GM12891 (cell line): ENCODE measurements around the gene KCNAB1.

Source experiments
- DNase-seq: peaks from one replicate; pipeline ENCODE4 v3.0.0; 2011; ENCODE audit warnings: low spot score; ENCODE audit not compliant: insufficient read length
- FAIRE-seq: peaks from 2 replicates; lab custom pipeline; 2011; peaks lifted over from hg19 to GRCh38; lab: Jason Lieb, UNC
- PAX5 ChIP-seq: IDR thresholded peaks from 2 replicates; pipeline ENCODE4 v1.6.1; 2011; ENCODE audit warnings: low read length, moderate library complexity, mild to moderate bottlenecking; ENCODE audit not compliant: insufficient read depth, severe bottlenecking
- POLR2A ChIP-seq: IDR thresholded peaks from 2 replicates; pipeline ENCODE4 v1.6.1; 2011; ENCODE audit warnings: low read depth, low read length, control low read depth
- POLR2AphosphoS5 ChIP-seq: IDR thresholded peaks from 2 replicates; pipeline ENCODE4 v1.6.1; 2011; ENCODE audit warnings: low read depth, low read length, control low read depth
- POU2F2 ChIP-seq: IDR thresholded peaks from 2 replicates; pipeline ENCODE4 v1.6.1; 2011; ENCODE audit warnings: low read depth, mild to moderate bottlenecking, control low read depth, low read length, moderate library complexity
- SPI1 ChIP-seq: IDR thresholded peaks from 2 replicates; pipeline ENCODE4 v1.6.1; 2011; ENCODE audit warnings: low read depth, low read length, control low read depth
- TAF1 ChIP-seq: IDR thresholded peaks from 2 replicates; pipeline ENCODE4 v1.6.1; 2011; ENCODE audit warnings: low read depth, low read length, control low read depth

The KCNAB1 gene

GRCh38 chr3:156373654-156374053 is 253.3 kb downstream of the KCNAB1 start:
- DNase-seq: no peak
- TF ChIP-seq POLR2AphosphoS5 (no peak), SPI1 (no peak), TAF1 (no peak), PAX5 (no peak), POU2F2 (no peak), POLR2A (no peak)
- no peak for FAIRE-seq

GRCh38 chr3:156376199-156376598 is 255.8 kb downstream of the KCNAB1 start:
- no peak for TF ChIP-seq SPI1
- TF ChIP-seq POU2F2: no peak
- FAIRE-seq (no peak), DNase-seq (no peak)

- DNase-seq (no peak), FAIRE-seq (no peak)
- no peak for TF ChIP-seq POLR2AphosphoS5
- no peak for TF ChIP-seq SPI1
- TF ChIP-seq POLR2A: no peak
- no peak for TF ChIP-seq TAF1
- TF ChIP-seq PAX5: no peak
- TF ChIP-seq POU2F2: no peak
These were observed 256.9 kb downstream of the KCNAB1 start for GRCh38 chr3:156377266-156377665.

- no peak for FAIRE-seq
- DNase-seq: no peak
- no peak for TF ChIP-seq POLR2AphosphoS5
- TF ChIP-seq TAF1: no peak
- no peak for TF ChIP-seq POLR2A
- no peak for TF ChIP-seq POU2F2
- no peak for TF ChIP-seq PAX5
- TF ChIP-seq SPI1: no peak
These were observed 257.3 kb downstream of the KCNAB1 start for GRCh38 chr3:156377718-156378117.

- TF ChIP-seq PAX5 (no peak), POLR2AphosphoS5 (no peak), POLR2A (no peak), SPI1 (no peak), POU2F2 (no peak), TAF1 (no peak)
- DNase-seq (no peak), FAIRE-seq (no peak)
These were observed 258.5 kb downstream of the KCNAB1 start for GRCh38 chr3:156378871-156379270.

- FAIRE-seq (no peak), DNase-seq (no peak)
- no peak for TF ChIP-seq POLR2AphosphoS5
- TF ChIP-seq SPI1: no peak
- TF ChIP-seq POLR2A: no peak
- TF ChIP-seq TAF1: no peak
- no peak for TF ChIP-seq POU2F2
- TF ChIP-seq PAX5: no peak
These were observed 258.9 kb downstream of the KCNAB1 start for GRCh38 chr3:156379327-156379726.

- DNase-seq (no peak), FAIRE-seq (no peak)
- no peak for TF ChIP-seq SPI1
- no peak for TF ChIP-seq POU2F2
- no peak for TF ChIP-seq PAX5
- no peak for TF ChIP-seq POLR2AphosphoS5
- no peak for TF ChIP-seq POLR2A
- TF ChIP-seq TAF1: no peak
These were observed 260.9 kb downstream of the KCNAB1 start for GRCh38 chr3:156381253-156381652.

GRCh38 chr3:156382458-156383346 is 262.3 kb downstream of the KCNAB1 start:
- FAIRE-seq: peak; percentile 72

GRCh38 chr3:156383441-156384025 is 263.2 kb downstream of the KCNAB1 start:
- DNase-seq: no peak
- no peak for FAIRE-seq
- TF ChIP-seq SPI1 (no peak), POLR2A (no peak), POLR2AphosphoS5 (no peak), PAX5 (no peak), TAF1 (no peak), POU2F2 (no peak)

More at GRCh38 chr3:156382458-156383346, 262.3 kb downstream of the KCNAB1 start:
- TF ChIP-seq POLR2A: no peak
- TF ChIP-seq PAX5: no peak
- no peak for TF ChIP-seq TAF1
- no peak for TF ChIP-seq POU2F2
- no peak for TF ChIP-seq POLR2AphosphoS5
- peak; percentile 19 for DNase-seq
